HCT116 (cell line): ENCODE measurements around the gene ERC2. TPM values are rescaled to one million over a fixed set of nuclear protein-coding genes. Genes with fewer than 3 reads are reported as not detected.

Experiments used
- ATAC-seq: fragments of 200-7000 bp; cut with Tn5 transposase; 2 replicates; pipeline ENCODE4 v1.9.1; 2020; ENCODE audit warnings: mild to moderate bottlenecking, moderate library complexity
- BruUV-seq: library from RNA; stranded (reverse); fragments of 400-500 nt; replicated peaks from 2 replicates; lab custom pipeline; 2021; lab: Mats Ljungman, UMichigan
- CTCF ChIA-PET: fragments of 300-600 bp; sonication (Branson Sonifier 250); formaldehyde crosslinking; loops from one replicate; lab custom pipeline; 2021; ENCODE audit warnings: antibody characterized with exemption; lab: Charles Lee
- POLR2A ChIA-PET: fragments of 300-600, 350-600 bp; sonication (Branson Sonifier 250); formaldehyde crosslinking; loops from one replicate; lab custom pipeline; 2021; ENCODE audit warnings: antibody characterized with exemption; lab: Charles Lee
- RAD21 ChIA-PET, 2 experiments: fragments of 300-600 bp; sonication (Branson Sonifier 250); formaldehyde crosslinking; loops; one replicate each; lab custom pipeline; 2023; ENCODE audit warnings: low total read pairs in 2 of 2; ENCODE audit not compliant: uncharacterized antibody in 2 of 2, unreplicated experiment in 2 of 2, low non-redundant PET in 1 of 2; lab: Charles Lee
- DNase-seq: peaks from one replicate; pipeline ENCODE4 v3.0.0-alpha.2; 2010; ENCODE audit warnings: low read depth, low spot score
- H2AFZ ChIP-seq: fragments of 200-600 bp; shearing (Covaris generic), sonication (generic); 2 replicates; pipeline ENCODE4 v1.6.1; 2017; ENCODE audit warnings: low read depth, mixed run types, mixed read lengths, antibody characterized with exemption, low read length; ENCODE audit not compliant: poor library complexity, severe bottlenecking
- H3K27ac ChIP-seq: 2 replicates; pipeline ENCODE4 v1.5.1; 2012; ENCODE audit warnings: low read depth, low read length
- H3K27me3 ChIP-seq: fragments of 200-600 bp; sonication (generic); 2 replicates; pipeline ENCODE4 v1.6.1; 2016; ENCODE audit warnings: mixed run types, low read length, mixed read lengths; ENCODE audit not compliant: insufficient read depth
- H3K36me3 ChIP-seq, 2 experiments: fragments of 200-500 bp in 1 of 2; fragments of 200-600 bp in 1 of 2; sonication (Bioruptor generic) in 1 of 2; sonication (generic) in 1 of 2; 2 replicates each; pipeline versions ENCODE4 v1.5.1 to v1.6.1; 2014 to 2016; ENCODE audit warnings: low read length in 2 of 2, inconsistent platforms in 1 of 2, mixed read lengths in 1 of 2, mixed run types in 1 of 2; ENCODE audit not compliant: insufficient read depth in 2 of 2, control insufficient read depth in 1 of 2
- H3K4me1 ChIP-seq, 2 experiments: fragments of 200-600 bp in 1 of 2; sonication (generic) in 1 of 2; 2 replicates each; pipeline versions ENCODE4 v1.5.1 to v1.6.1; 2012 to 2017; ENCODE audit warnings: low read length in 2 of 2, inconsistent platforms in 1 of 2, mild to moderate bottlenecking in 1 of 2, mixed read lengths in 1 of 2, mixed run types in 1 of 2, moderate library complexity in 1 of 2; ENCODE audit not compliant: insufficient read depth in 2 of 2, control insufficient read depth in 1 of 2
- H3K4me2 ChIP-seq: fragments of 200-600 bp; sonication (generic); 2 replicates; pipeline ENCODE4 v1.6.1; 2017; ENCODE audit warnings: mixed run types, low read length, mixed read lengths
- H3K4me3 ChIP-seq, 2 experiments: fragments of 200-600 bp in 1 of 2; sonication (generic) in 1 of 2; replicated peaks in 1 of 2; 2 replicates each; pipeline ENCODE4 v1.5.1; 2011 to 2016; ENCODE audit warnings: low read length in 2 of 2, control low read depth in 1 of 2, low read depth in 1 of 2, mild to moderate bottlenecking in 1 of 2, mixed read lengths in 1 of 2, mixed run types in 1 of 2
- H3K79me2 ChIP-seq: fragments of 200-600 bp; sonication (generic); 2 replicates; pipeline ENCODE4 v1.6.1; 2017; ENCODE audit warnings: mild to moderate bottlenecking, mixed run types, low read length, moderate library complexity, mixed read lengths; ENCODE audit not compliant: insufficient read depth
- H3K9ac ChIP-seq: fragments of 200-600 bp; sonication (generic); 2 replicates; pipeline ENCODE4 v1.6.1; 2016; ENCODE audit warnings: low read length, mixed read lengths
- H3K9me2 ChIP-seq: fragments of 200-600 bp; sonication (generic), shearing (Covaris generic); 2 replicates; pipeline ENCODE4 v1.6.1; 2017; ENCODE audit warnings: mixed run types, mild to moderate bottlenecking, moderate library complexity; ENCODE audit not compliant: insufficient read depth
- H3K9me3 ChIP-seq, 2 experiments: fragments of 200-500 bp in 1 of 2; fragments of 200-600 bp in 1 of 2; sonication (Bioruptor generic) in 1 of 2; sonication (generic) in 1 of 2; 2 replicates each; pipeline ENCODE4 v1.6.1; 2014 to 2017; ENCODE audit warnings: low read length in 2 of 2, mixed read lengths in 2 of 2, inconsistent platforms in 1 of 2, low read depth in 1 of 2, mild to moderate bottlenecking in 1 of 2, mixed run types in 1 of 2, moderate library complexity in 1 of 2; ENCODE audit not compliant: control insufficient read depth in 1 of 2, insufficient read depth in 1 of 2
- H4K20me1 ChIP-seq: fragments of 200-600 bp; sonication (generic), shearing (Covaris generic); 2 replicates; pipeline ENCODE4 v1.6.1; 2017; ENCODE audit warnings: mixed run types, mild to moderate bottlenecking, moderate library complexity; ENCODE audit not compliant: insufficient read depth
- CEBPB ChIP-seq: IDR thresholded peaks from 2 replicates; pipeline ENCODE4 v1.6.1; 2012; ENCODE audit warnings: low read depth
- CTCF ChIP-seq, 3 experiments: fragments of 200-600 bp in 1 of 3; sonication (generic) in 1 of 3; IDR thresholded peaks in 2 of 3; conservative IDR thresholded peaks in 1 of 3; 2 replicates each; pipeline ENCODE4 v1.5.1; 2012 to 2017; ENCODE audit warnings: low read depth in 2 of 3, low read length in 2 of 3, antibody characterized with exemption in 1 of 3, borderline replicate concordance in 1 of 3, control low read depth in 1 of 3, mild to moderate bottlenecking in 1 of 3, mixed read lengths in 1 of 3, mixed run types in 1 of 3, moderate library complexity in 1 of 3; ENCODE audit not compliant: insufficient read depth in 1 of 3
- EGR1 ChIP-seq: IDR thresholded peaks from 2 replicates; pipeline ENCODE4 v1.6.1; 2012; ENCODE audit warnings: low read depth
- EZH2phosphoT487 ChIP-seq: fragments of 200-600 bp; IDR thresholded peaks from 2 replicates; pipeline ENCODE4 v1.6.1; 2018; ENCODE audit warnings: antibody characterized with exemption, borderline replicate concordance
- JUND ChIP-seq: IDR thresholded peaks from 2 replicates; pipeline ENCODE4 v1.6.1; 2012
- POLR2A ChIP-seq: IDR thresholded peaks from 2 replicates; pipeline ENCODE4 v1.7.0; 2011; ENCODE audit warnings: borderline replicate concordance; ENCODE audit not compliant: insufficient read depth, insufficient read length; ENCODE audit errors: extremely low read depth
- REST ChIP-seq: IDR thresholded peaks from 2 replicates; pipeline ENCODE4 v1.6.1; 2012; ENCODE audit warnings: low read depth
- SP1 ChIP-seq: IDR thresholded peaks from 2 replicates; pipeline ENCODE4 v1.6.1; 2012; ENCODE audit warnings: low read depth
- SRF ChIP-seq: IDR thresholded peaks from 2 replicates; pipeline ENCODE4 v1.6.1; 2012; ENCODE audit warnings: low read depth
- ZBTB33 ChIP-seq: IDR thresholded peaks from 2 replicates; pipeline ENCODE4 v1.6.1; 2011; ENCODE audit warnings: mild to moderate bottlenecking, low read length, moderate library complexity; ENCODE audit not compliant: insufficient replicate concordance; ENCODE audit errors: extremely low read depth
- ZFX ChIP-seq: fragments of 450-650 bp; IDR thresholded peaks from 2 replicates; pipeline ENCODE4 v1.6.1; 2017
- intact Hi-C: fragments of 100-400 bp; cut with micrococcal nuclease; formaldehyde crosslinking; loops from 2 replicates; pipeline ENCODE4 v1.10.0; 2022
- total RNA-seq: library from RNA; stranded (reverse); gene quantifications from one replicate; pipeline ENCODE4 v1.2.1, GENCODE V29; 2021; ENCODE audit not compliant: unreplicated experiment

Gene ERC2
- total RNA-seq, 1 experiment from 2014 or later, result not detected

GRCh38 chr3:56295161-56295560, 173.1 kb downstream of the ERC2 start:
- no peak overlapping the region for H3K27ac ChIP-seq
- intact Hi-C loops, result no loop called here
- H3K9ac ChIP-seq, result no peak overlapping the region
- no peaks in the 10 kb centered on the region for H3K79me2 ChIP-seq
- CTCF ChIA-PET, result no interaction called here
- H3K9me3 ChIP-seq, result no peaks in the 10 kb centered on the region
- H3K4me3 ChIP-seq, result no peak overlapping the region
- no peaks in the 10 kb centered on the region for H4K20me1 ChIP-seq
- no peaks in the 10 kb centered on the region for H3K36me3 ChIP-seq
- no TSS peak for BruUV-seq
- H3K9me2 ChIP-seq, result no peaks in the 10 kb centered on the region
- RAD21 ChIA-PET, result no interaction called here
- H3K27me3 ChIP-seq, result peaks cover 20% of the 10 kb centered on the region
- no peak overlapping the region for H3K4me2 ChIP-seq
- TF ChIP-seq POLR2A, result no peak
- TF ChIP-seq ZBTB33, result no peak
- TF ChIP-seq, all 23 proteins: peak for 0
- Histone ChIP-seq H2AFZ (no peak overlapping the region), H3K4me1 (no peaks in the 10 kb centered on the region)
- no peak for DNase-seq
- POLR2A ChIA-PET, result no interaction called here
- no peak for ATAC-seq

GRCh38 chr3:56294286-56294685, 174.0 kb downstream of the ERC2 start:
- Histone ChIP-seq H3K9me3 (no peaks in the 10 kb centered on the region), H3K4me1 (no peaks in the 10 kb centered on the region), H3K27ac (no peak overlapping the region), H2AFZ (no peak overlapping the region), H3K27me3 (peaks cover 20% of the 10 kb centered on the region), H3K4me2 (no peak overlapping the region), H3K9ac (no peak overlapping the region), H3K79me2 (no peaks in the 10 kb centered on the region), H3K4me3 (no peak overlapping the region), H3K9me2 (no peaks in the 10 kb centered on the region), H3K36me3 (no peaks in the 10 kb centered on the region), H4K20me1 (no peaks in the 10 kb centered on the region)
- DNase-seq (no peak), ATAC-seq (no peak)
- ChIA-PET POLR2A (no interaction called here), RAD21 (no interaction called here), CTCF (no interaction called here)
- no TSS peak for BruUV-seq
- intact Hi-C loops, result no loop called here
- TF ChIP-seq JUND (no peak), ZFX (no peak), SRF (no peak), EZH2phosphoT487 (no peak), POLR2A (no peak), SP1 (no peak), CTCF (IDR thresholded peaks at IDR 0.05 in 2 of 3, conservative IDR thresholded peaks at IDR 0.05 in 1 of 3; ENCODE audit: borderline replicate concordance in 1 of 3, insufficient read depth in 1 of 3, low read depth in 2 of 3, low read length in 2 of 3) (no peak), EGR1 (no peak), REST (no peak), CEBPB (no peak)
